Measurements from ENCODE around the gene KCNH6.
A peak's percentile ranks its signal among the peaks of the same experiment; 100 is the strongest.

Gene KCNH6

GRCh38 chr17:63534816-63535455, 11.8 kb downstream of the KCNH6 start:
- no peak for DNase-seq (ENCODE audit: low spot score)

GRCh38 chr17:63535640-63536039, 12.5 kb downstream of the KCNH6 start:
- no peak for DNase-seq (ENCODE audit: low spot score)

GRCh38 chr17:63537001-63537400, 13.8 kb downstream of the KCNH6 start:
- DNase-seq (ENCODE audit: low spot score) = no peak

- DNase-seq (ENCODE audit: low spot score) = no peak
Observed at GRCh38 chr17:63537991-63538692, 15.0 kb downstream of the KCNH6 start.

GRCh38 chr17:63538693-63539595, 15.8 kb downstream of the KCNH6 start:
- no peak for DNase-seq (ENCODE audit: low spot score)

GRCh38 chr17:63540590-63540989, 17.4 kb downstream of the KCNH6 start:
- no peak for DNase-seq (ENCODE audit: low spot score)

- no peak for DNase-seq (ENCODE audit: low spot score)
Observed at GRCh38 chr17:63542218-63542545, 19.0 kb downstream of the KCNH6 start.

GRCh38 chr17:63542942-63543821, 20.0 kb downstream of the KCNH6 start:
- no peak for DNase-seq (ENCODE audit: low spot score)

- DNase-seq (ENCODE audit: low spot score) = no peak
Observed at GRCh38 chr17:63543822-63544420, 20.8 kb downstream of the KCNH6 start.

- no peak for DNase-seq (ENCODE audit: low spot score)
Observed at GRCh38 chr17:63544467-63545301, 21.5 kb downstream of the KCNH6 start.

GRCh38 chr17:63546308-63547082, 23.3 kb downstream of the KCNH6 start:
- DNase-seq (ENCODE audit: low spot score) = no peak

GRCh38 chr17:63547083-63547523, 23.9 kb downstream of the KCNH6 start:
- DNase-seq (ENCODE audit: low spot score) = no peak

- no peak for DNase-seq (ENCODE audit: low spot score)
Observed at GRCh38 chr17:63549289-63549945, 26.3 kb downstream of the KCNH6 start.

GRCh38 chr17:63549946-63550816, 27.0 kb downstream of the KCNH6 start, which contains the start of gene DCAF7:
Gene DCAF7 (plus strand): TSS chr17:63550477. CDS start chr17:63550678, 201 bp downstream.
- peak; percentile 99 for DNase-seq (ENCODE audit: low spot score)

GRCh38 chr17:63550817-63551639, 27.9 kb downstream of the KCNH6 start:
- peak; percentile 45 for DNase-seq (ENCODE audit: low spot score)

GRCh38 chr17:63552211-63552610, 29.1 kb downstream of the KCNH6 start:
- no peak for DNase-seq (ENCODE audit: low spot score)

GRCh38 chr17:63555500-63556156, 32.5 kb downstream of the KCNH6 start:
- DNase-seq (ENCODE audit: low spot score) = no peak

All from COLO829 (cell line).